GM04503 (cell line): ENCODE measurements around the gene TNFRSF9.
A peak's percentile ranks its signal among the peaks of the same experiment; 100 is the strongest.
"Not testable (repeated sequence)": the region's sequence is repeated elsewhere in the genome, so short reads cannot be mapped to it uniquely, and the experiment has no call there.

ENCODE experiments used
- DNase-seq: peaks from one replicate; pipeline ENCODE4 v3.0.0-alpha.2; 2012; ENCODE audit warnings: low read depth

TNFRSF9 gene

DNA sequence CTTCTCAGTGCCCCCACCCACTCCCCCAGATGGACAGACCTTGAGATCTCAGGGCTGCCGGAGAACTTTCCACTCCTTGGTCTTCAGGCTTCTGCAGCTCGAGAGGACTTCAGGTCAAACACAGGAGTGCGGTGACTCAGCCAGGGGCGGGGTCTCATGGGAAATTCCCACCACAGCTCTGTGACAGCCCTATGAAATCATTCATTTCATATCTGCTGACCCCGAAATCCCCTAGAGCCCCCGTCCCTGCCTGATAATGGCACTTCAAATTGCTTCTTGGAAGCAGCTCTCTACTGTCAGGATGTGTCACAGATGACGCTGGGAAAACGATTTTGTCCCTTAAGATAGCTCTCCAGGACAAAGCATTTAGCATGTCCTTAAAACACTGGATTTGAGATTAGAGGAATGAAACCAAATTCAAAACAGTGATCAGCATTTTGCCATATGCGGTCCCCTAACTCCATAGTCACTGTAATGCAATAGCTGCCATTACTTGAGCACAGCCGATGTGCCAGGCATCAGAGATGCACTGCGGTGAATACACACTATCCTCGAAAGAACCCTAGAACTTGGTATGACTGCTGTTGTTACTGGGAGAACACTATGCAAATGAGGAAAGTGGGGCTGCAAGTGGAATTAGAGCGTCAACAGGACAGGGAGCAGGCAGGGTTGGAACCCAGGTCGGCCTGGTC is at the start of gene TNFRSF9:
Gene TNFRSF9, minus strand, starts transcription at position 95 of the 692 bp plus-strand sequence. CDS start 845 bp downstream, outside the sequence.
- DNase-seq: no peak

DNA sequence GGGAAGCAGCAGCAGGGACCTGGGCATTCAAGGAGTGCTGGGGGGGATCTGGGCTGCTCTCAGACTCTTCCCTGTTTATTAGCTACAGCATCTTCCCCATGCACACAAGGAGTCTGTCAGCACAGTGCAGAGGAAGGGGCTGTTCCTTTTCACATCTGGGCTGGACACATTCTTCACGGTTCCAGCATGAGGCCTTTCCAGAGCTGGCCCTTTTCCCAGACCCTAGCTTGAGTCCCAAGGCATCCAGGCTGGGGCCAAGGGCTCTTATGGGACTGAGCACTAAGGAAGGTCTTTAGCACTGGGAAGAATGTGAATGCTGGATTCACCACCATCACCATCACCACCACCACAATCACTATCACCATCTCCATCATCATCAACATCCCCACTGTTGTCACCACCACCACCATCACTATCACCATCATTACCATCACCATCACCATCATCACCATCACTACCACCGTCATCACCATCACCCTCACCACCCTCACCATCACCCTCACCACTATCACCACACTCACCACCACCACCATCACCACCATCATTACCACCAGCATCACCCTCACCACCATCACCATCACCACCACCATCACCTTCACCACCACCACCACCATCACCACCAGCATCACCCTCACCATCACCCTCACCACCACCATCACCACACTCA is 49.3 kb upstream of the TNFRSF9 start:
- no peak for DNase-seq

GRCh38 chr1:7988576-7988975 is 47.9 kb upstream of the TNFRSF9 start:
- DNase-seq: no peak

- DNase-seq: no peak
Measured at GRCh38 chr1:7987528-7987927, 46.9 kb upstream of the TNFRSF9 start.

DNA sequence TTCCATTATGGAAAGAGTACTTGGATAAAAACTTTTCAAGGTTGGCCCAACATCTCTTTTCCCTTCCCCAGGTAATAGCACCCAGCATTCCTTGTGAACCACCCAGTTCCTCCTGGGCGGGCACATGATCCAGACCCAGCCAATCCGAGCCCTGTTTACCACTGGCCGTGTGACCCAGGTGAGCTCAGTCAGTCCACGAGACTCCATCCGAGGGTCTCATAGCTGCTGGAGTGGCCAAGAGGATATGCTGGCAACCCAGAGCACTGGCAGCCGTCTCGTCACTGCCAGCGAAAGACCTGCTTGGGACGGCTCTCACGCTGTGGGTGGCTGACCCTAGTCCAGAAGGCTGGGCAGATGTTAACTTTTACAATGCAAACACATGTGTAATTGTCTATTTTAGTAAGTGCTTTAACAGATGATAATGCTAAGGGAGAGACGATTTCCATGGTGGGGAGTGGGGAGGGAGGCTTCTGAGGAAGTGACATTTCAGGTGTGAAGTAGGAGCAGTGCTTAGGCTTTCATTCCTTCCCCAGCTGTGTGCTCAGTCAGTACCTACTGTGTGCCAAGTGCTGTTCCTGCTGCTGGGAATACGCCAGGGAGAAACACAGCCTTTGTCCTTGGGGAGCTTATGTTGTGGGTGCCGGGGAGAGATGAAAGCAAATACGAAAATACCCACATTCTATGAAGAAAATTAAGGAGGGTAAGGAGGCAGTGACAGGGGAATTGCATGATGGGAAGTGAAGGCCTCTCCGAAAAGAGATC is 45.4 kb upstream of the TNFRSF9 start:
- no peak for DNase-seq

DNA sequence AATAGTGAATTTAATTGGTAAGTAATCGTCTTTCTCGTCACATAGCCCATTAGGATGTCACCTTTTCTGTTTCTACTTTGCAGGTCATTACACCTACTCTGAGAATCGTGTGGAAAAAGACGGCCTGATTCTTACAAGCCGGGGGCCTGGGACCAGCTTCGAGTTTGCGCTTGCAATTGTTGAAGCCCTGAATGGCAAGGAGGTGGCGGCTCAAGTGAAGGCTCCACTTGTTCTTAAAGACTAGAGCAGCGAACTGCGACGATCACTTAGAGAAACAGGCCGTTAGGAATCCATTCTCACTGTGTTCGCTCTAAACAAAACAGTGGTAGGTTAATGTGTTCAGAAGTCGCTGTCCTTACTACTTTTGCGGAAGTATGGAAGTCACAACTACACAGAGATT is 44.2 kb upstream of the TNFRSF9 start:
- no peak for DNase-seq

DNA sequence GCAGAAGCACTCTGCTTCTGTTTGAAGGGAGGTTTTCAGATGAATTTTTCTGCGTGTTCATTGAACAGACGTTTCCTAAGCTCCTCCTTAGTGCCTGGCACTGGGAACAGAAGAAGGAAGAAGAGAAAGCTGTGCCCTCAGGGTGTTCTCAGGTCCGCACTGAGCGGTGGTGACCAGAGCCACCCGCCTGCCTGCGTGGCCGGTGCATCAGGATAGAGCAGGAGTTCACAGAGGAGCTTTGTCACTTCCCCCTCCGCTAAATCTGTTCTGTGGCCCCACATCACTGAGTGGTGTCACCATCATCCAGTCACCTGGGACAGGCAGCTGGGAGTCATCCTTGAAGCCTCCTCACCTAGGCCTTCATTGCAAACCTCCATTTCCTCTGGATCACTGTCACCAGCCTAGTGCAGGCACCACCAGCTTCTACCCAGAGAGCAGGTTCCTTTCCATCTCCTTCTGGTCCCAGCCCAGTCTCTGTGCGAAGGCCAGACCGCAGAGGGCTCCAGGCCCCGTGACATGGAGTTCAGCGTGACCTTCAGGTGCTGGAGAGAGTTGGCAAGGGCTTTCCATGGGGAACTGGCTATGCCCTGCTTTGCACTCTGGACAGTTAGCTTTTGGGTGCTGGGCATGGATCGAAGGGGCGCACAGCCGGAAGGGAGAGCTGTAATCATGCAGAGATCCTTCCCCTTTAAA is 42.6 kb upstream of the TNFRSF9 start:
- no peak for DNase-seq

DNA sequence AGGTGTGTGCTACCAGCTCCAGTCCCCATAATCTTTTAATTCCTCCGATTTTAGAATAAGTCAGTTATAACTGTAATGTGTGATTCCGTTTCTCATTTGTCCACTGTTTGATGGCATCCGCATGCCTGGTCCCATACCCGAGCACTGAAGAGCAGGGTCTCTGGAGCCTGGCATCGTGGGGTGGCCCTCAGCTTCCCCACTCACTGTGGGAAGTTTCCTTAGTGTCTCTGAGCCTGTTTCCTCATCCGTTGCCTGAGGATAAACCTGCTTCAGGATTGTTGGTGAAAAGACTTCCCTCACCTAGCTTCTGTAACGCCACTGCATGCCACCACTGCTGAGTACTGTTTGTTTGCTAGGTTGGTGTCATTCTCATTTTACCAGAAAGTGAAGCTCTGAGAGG is 40.3 kb upstream of the TNFRSF9 start:
- DNase-seq: no peak

DNA sequence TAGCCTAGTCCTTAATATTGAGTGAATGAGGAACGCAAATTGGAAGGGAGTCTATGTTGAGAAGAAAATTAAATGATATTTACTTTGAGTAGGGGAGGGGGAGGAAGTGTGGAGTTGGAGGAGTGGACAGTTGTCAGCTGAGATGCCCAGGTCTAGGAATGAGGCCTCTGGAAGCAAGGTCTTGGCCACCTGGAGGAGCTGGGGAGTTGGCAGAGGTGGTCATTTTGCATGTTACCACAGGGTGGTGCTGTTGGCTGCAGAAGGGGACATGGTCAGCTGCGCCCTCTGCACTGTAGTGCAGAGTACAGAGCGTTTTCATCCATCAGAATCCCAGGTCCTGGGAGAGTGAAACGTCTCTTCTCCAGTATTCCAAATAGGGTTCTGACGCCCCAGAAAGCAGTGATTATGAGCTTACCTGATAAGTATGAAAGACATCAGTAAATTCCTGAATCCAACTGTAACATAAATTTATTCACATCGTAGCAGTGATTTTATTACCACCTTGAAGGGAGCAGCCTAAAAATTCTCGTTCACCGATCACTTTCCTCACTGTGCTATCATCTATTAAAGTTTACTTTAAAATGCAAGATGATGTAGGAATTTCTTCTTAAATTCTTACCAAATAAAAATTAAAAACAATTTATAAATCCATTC is 34.7 kb upstream of the TNFRSF9 start:
- no peak for DNase-seq

- no peak for DNase-seq
Measured at GRCh38 chr1:7973086-7973485, 32.4 kb upstream of the TNFRSF9 start.

- DNase-seq: no peak
Measured at GRCh38 chr1:7972285-7972684, 31.6 kb upstream of the TNFRSF9 start.

DNA sequence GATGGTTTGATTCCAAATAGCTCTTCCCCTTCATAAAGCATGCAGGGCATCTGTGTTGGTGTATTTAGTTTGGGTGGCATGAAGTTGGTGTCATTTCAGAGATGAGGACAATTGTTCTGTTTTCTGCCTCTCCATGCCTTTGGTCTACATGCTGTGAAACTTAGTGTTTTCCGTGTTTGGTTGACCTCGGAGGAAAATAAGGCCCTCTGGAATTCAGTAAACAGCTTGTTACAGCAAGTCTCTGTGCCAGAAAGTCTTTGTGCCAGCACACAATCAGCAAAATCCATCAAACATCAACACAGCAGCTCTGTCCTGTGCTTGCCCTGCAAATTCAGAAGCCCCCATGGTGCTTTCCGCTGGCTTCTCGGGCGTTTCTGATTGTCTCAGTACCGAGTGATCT is 30.4 kb upstream of the TNFRSF9 start:
- DNase-seq: no peak

DNA sequence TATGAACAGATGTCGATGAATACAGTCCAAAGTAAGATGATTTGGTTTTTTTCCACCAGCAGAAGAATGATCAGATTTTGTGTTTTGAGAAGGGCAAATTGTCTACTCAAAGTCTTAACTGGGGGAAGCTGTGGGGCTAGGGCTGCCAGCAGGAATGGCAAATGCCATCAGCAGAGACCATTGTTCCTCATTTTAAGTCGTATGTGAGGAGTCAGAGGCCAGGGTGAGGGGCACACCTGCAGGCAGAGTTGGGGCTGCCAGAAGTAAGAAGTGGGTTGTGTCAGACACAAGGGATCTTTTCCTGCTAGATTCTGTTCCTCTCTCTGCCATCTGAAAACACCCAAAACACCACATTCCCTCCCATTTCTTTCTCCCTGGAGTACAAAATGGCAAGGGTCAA is 29.6 kb upstream of the TNFRSF9 start:
- DNase-seq: no peak

- DNase-seq: no peak
Measured at GRCh38 chr1:7967651-7968050, 27.0 kb upstream of the TNFRSF9 start.

- DNase-seq: no peak
Measured at GRCh38 chr1:7967196-7967595, 26.6 kb upstream of the TNFRSF9 start.

DNA sequence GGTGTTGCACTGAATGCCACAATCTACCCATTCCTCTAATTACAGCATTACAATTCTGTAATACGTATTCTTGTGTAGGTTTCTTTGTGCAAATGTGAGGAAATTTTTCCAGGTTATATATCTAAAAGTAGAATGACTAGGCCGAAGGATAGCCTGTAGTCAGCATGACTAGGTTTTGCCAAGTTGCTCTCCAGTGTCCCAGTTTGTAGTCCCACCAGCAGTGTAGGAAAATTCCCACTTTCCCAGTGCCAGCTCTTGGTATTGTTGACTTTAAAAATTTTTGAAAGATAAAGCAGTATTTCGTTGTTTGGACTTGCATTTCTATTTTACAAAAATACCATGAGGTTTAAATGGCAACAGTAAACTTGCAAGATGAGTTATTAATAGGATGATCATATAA is 23.8 kb upstream of the TNFRSF9 start:
- DNase-seq: no peak

- not testable (repeated sequence) for DNase-seq
Measured at GRCh38 chr1:7963841-7964240, 23.2 kb upstream of the TNFRSF9 start.

- not testable (repeated sequence) for DNase-seq
Measured at GRCh38 chr1:7963378-7963730, 22.7 kb upstream of the TNFRSF9 start.

GRCh38 chr1:7962636-7963377 is 22.2 kb upstream of the TNFRSF9 start:
- no peak for DNase-seq

DNA sequence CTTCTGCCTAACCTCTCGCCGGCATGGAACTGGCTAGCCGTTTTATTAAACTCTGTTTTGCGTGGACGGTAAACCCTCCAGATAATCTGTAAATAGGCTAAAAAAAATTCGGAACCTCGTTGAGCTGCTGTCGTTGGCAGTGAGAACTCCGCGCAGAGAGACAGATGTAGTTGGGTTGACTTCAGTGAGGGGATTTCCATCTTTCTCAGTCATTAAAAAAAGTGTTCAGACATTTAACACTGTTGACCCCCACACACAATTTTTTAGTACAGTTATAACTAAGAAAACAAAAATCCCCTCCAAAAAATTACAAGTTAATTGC is 21.3 kb upstream of the TNFRSF9 start:
- no peak for DNase-seq

DNA sequence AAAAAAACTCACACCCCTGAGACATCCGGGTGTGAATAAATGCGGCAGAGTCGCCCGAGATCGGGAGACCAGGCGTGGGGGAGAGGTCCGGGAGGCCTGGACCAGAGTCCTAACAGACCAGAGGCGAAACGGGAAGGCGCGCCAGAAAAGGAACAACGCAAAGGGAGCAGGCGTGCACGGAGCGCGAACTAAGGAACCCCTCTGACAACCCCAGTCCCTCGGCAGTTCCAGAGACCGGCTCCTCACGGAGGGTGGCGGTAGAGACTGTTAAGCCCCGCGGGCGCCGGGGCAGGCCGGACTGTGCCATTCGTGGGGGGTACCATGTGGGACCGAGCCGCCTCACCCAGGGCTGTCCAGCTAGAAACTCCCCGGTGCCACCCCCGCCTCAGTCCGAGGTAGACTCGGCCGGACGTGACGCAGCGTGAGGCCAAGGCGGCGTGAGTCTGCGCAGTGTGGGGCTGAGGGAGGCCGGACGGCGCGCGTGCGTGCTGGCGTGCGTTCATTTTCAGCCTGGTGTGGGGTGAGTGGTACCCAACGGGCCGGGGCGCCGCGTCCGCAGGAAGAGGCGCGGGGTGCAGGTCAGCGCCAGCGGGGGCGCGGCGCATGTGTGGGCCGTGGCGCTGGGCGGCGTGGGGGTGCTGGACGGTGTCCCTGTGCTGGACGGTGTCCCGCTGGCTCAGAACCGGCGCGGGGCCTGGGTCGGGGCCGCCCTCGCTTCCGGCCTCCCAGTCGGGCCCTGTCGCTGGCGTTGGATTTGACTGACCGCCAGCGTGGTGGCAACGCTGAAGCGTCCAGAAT is 20.8 kb upstream of the TNFRSF9 start, which contains the start of gene PARK7:
Gene PARK7, plus strand, starts transcription at position 496 of the 798 bp plus-strand sequence. CDS start 1,075 bp downstream, outside the sequence.
- peak; percentile 92 for DNase-seq
